H1 (cell line): ENCODE measurements around the gene DTX2. TPM values are rescaled to one million over a fixed set of nuclear protein-coding genes. Genes with fewer than 3 reads are reported as not detected.
"Not testable (repeated sequence)": the region's sequence is repeated elsewhere in the genome, so short reads cannot be mapped to it uniquely, and the experiment has no call there.

Experiments
- CTCF ChIA-PET: fragments of 300-600 bp; sonication (Branson Sonifier 250); formaldehyde crosslinking; loops from one replicate; lab custom pipeline; 2021; ENCODE audit not compliant: partially characterized antibody; lab: Charles Lee
- POLR2A ChIA-PET: fragments of 300-600 bp; sonication (Branson Sonifier 250); formaldehyde crosslinking; loops from one replicate; lab custom pipeline; 2021; ENCODE audit warnings: inconsistent platforms; ENCODE audit not compliant: partially characterized antibody; lab: Charles Lee
- DNase-seq, 2 experiments: peaks; one replicate each; pipeline versions ENCODE4 v3.0.0 to v3.0.0-alpha.2; 2010 to 2022; ENCODE audit warnings: low spot score in 2 of 2, low read depth in 1 of 2, mixed read lengths in 1 of 2
- FAIRE-seq: peaks from 2 replicates; lab custom pipeline; 2011; peaks lifted over from hg19 to GRCh38; lab: Jason Lieb, UNC
- H2AFZ ChIP-seq: 2 replicates; pipeline ENCODE4 v1.8.1; 2012; ENCODE audit warnings: low read length, inconsistent platforms
- H2AK5ac ChIP-seq: 2 replicates; pipeline ENCODE4 v1.6.1; 2013; ENCODE audit warnings: low read depth, low read length
- H2BK120ac ChIP-seq: replicated peaks from 2 replicates; pipeline ENCODE3; 2013; ENCODE audit warnings: low read depth, low read length, inconsistent platforms
- H2BK12ac ChIP-seq: 2 replicates; pipeline ENCODE4 v1.6.1; 2013; ENCODE audit warnings: low read depth, low read length
- H2BK15ac ChIP-seq: 2 replicates; pipeline ENCODE4 v1.6.1; 2013; ENCODE audit warnings: low read length
- H2BK20ac ChIP-seq: 2 replicates; pipeline ENCODE4 v1.6.1; 2013; ENCODE audit warnings: low read length
- H2BK5ac ChIP-seq: 2 replicates; pipeline ENCODE4 v1.6.1; 2013; ENCODE audit warnings: low read depth, low read length
- H3K14ac ChIP-seq: 2 replicates; pipeline ENCODE4 v1.6.1; 2013; ENCODE audit warnings: inconsistent platforms; ENCODE audit not compliant: insufficient read length
- H3K18ac ChIP-seq: 2 replicates; pipeline ENCODE4 v1.6.1; 2013; ENCODE audit warnings: low read length; ENCODE audit errors: extremely low read depth
- H3K23ac ChIP-seq: 2 replicates; pipeline ENCODE4 v1.6.1; 2013; ENCODE audit warnings: inconsistent platforms; ENCODE audit not compliant: insufficient read length
- H3K23me2 ChIP-seq: 2 replicates; pipeline ENCODE4 v1.6.1; 2013; ENCODE audit warnings: low read depth, low read length
- H3K27ac ChIP-seq: 2 replicates; pipeline ENCODE4 v1.6.1; 2011; ENCODE audit warnings: low read depth, low read length, inconsistent platforms
- H3K27me3 ChIP-seq, 4 experiments: replicated peaks in 1 of 4; 1 replicate in 1 of 4; 2 replicates in 3 of 4; pipeline versions ENCODE4 v1.6.1 to v1.8.1; 2011 to 2013; ENCODE audit warnings: low read length in 3 of 4, mild to moderate bottlenecking in 3 of 4, inconsistent platforms in 2 of 4, mixed read lengths in 2 of 4, moderate library complexity in 1 of 4; ENCODE audit not compliant: control insufficient read depth in 3 of 4, insufficient read depth in 3 of 4; ENCODE audit errors: extremely low read depth in 1 of 4
- H3K36me3 ChIP-seq, 4 experiments: 2 replicates each; pipeline versions ENCODE4 v1.6.1 to v1.8.1; 2011 to 2013; ENCODE audit warnings: mild to moderate bottlenecking in 4 of 4, low read length in 3 of 4, moderate library complexity in 2 of 4, control low read depth in 1 of 4, inconsistent platforms in 1 of 4; ENCODE audit not compliant: insufficient read depth in 4 of 4, control insufficient read depth in 2 of 4
- H3K4ac ChIP-seq: replicated peaks from 2 replicates; pipeline ENCODE3; 2013; ENCODE audit warnings: low read length, low read depth, mixed read lengths, inconsistent platforms; ENCODE audit not compliant: insufficient read length
- H3K4me1 ChIP-seq, 4 experiments: replicated peaks in 1 of 4; 1 replicate in 1 of 4; 2 replicates in 3 of 4; pipeline versions ENCODE4 v1.6.1 to v1.8.1; 2011 to 2013; ENCODE audit warnings: low read length in 3 of 4, inconsistent platforms in 2 of 4, mixed read lengths in 1 of 4; ENCODE audit not compliant: insufficient read depth in 4 of 4, control insufficient read depth in 3 of 4
- H3K4me2 ChIP-seq, 2 experiments: 2 replicates each; pipeline versions ENCODE4 v1.6.1 to v1.8.1; 2011 to 2013; ENCODE audit warnings: low read depth in 2 of 2, low read length in 2 of 2, control low read depth in 1 of 2, inconsistent platforms in 1 of 2, mild to moderate bottlenecking in 1 of 2; ENCODE audit not compliant: insufficient read depth in 1 of 2
- H3K4me3 ChIP-seq, 4 experiments: fragments of 200-600, 300-600 bp in 1 of 4; sonication (generic), shearing (Covaris generic), sonication (Bioruptor Twin) in 1 of 4; 2 replicates each; pipeline versions ENCODE4 v1.5.1 to v1.8.1; 2011 to 2016; ENCODE audit warnings: low read length in 4 of 4, low read depth in 3 of 4, control low read depth in 2 of 4, inconsistent platforms in 2 of 4, mild to moderate bottlenecking in 2 of 4, mixed read lengths in 1 of 4, moderate library complexity in 1 of 4; ENCODE audit not compliant: insufficient read depth in 2 of 4; ENCODE audit errors: extremely low read depth in 1 of 4
- H3K56ac ChIP-seq: replicated peaks from 2 replicates; pipeline ENCODE3; 2013; ENCODE audit warnings: low read depth, mild to moderate bottlenecking, mixed read lengths, low read length, inconsistent platforms; ENCODE audit not compliant: insufficient read length
- H3K79me1 ChIP-seq: 2 replicates; pipeline ENCODE4 v1.6.1; 2013; ENCODE audit warnings: low read depth, low read length, control low read depth
- H3K79me2 ChIP-seq, 2 experiments: 2 replicates each; pipeline versions ENCODE4 v1.6.1 to v1.8.1; 2012 to 2013; ENCODE audit warnings: low read length in 2 of 2, mild to moderate bottlenecking in 2 of 2, inconsistent platforms in 1 of 2; ENCODE audit not compliant: insufficient read depth in 2 of 2, control insufficient read depth in 1 of 2
- H3K9ac ChIP-seq, 4 experiments: replicated peaks in 1 of 4; 1 replicate in 1 of 4; 2 replicates in 3 of 4; pipeline versions ENCODE4 v1.6.1 to v1.8.1; 2011 to 2013; ENCODE audit warnings: low read depth in 3 of 4, low read length in 3 of 4, control low read depth in 2 of 4, mild to moderate bottlenecking in 2 of 4, moderate library complexity in 2 of 4, inconsistent platforms in 1 of 4; ENCODE audit errors: extremely low read depth in 1 of 4
- H3K9me3 ChIP-seq, 2 experiments: 2 replicates each; pipeline versions ENCODE4 v1.6.1 to v1.8.1; 2012 to 2013; ENCODE audit warnings: mild to moderate bottlenecking in 2 of 2, moderate library complexity in 2 of 2, control low read depth in 1 of 2, inconsistent platforms in 1 of 2, low read depth in 1 of 2, low read length in 1 of 2, mixed read lengths in 1 of 2; ENCODE audit not compliant: insufficient read depth in 2 of 2
- H4K20me1 ChIP-seq, 2 experiments: replicated peaks in 1 of 2; 2 replicates each; pipeline versions ENCODE3 to v1.8.1; 2011 to 2013; ENCODE audit warnings: inconsistent platforms in 2 of 2, low read length in 2 of 2, mild to moderate bottlenecking in 1 of 2; ENCODE audit not compliant: insufficient read depth in 2 of 2, control insufficient read depth in 1 of 2
- H4K5ac ChIP-seq: 2 replicates; pipeline ENCODE4 v1.6.1; 2013; ENCODE audit warnings: low read length, low read depth, mixed read lengths, inconsistent platforms; ENCODE audit not compliant: insufficient read length
- H4K8ac ChIP-seq: 2 replicates; pipeline ENCODE4 v1.8.0; 2013; ENCODE audit warnings: mild to moderate bottlenecking, moderate library complexity, low read length, inconsistent platforms; ENCODE audit not compliant: insufficient read depth; ENCODE audit errors: extremely low read depth
- H4K91ac ChIP-seq: replicated peaks from 2 replicates; pipeline ENCODE3; 2013; ENCODE audit warnings: low read length, mixed read lengths, inconsistent platforms; ENCODE audit not compliant: insufficient read length
- WGBS, 2 experiments: shearing (Covaris generic) in 1 of 2; methylation state at CpG; one replicate each; pipeline versions ENCODE4 v1.1.6 to v1.1.7; 2013 to 2015; ENCODE audit warnings: low lambda C conversion rate in 2 of 2, mixed read lengths in 2 of 2, inconsistent platforms in 1 of 2, low coverage in 1 of 2, missing lambda C conversion rate in 1 of 2; ENCODE audit not compliant: insufficient replicate concordance in 2 of 2, insufficient coverage in 1 of 2, insufficient read length in 1 of 2; ENCODE audit errors: extremely low coverage in 1 of 2, missing lambda C conversion rate in 1 of 2; 5-methylcytosine and 5-hydroxymethylcytosine counted together
- polyA plus RNA-seq, 7 experiments: library from polyadenylated mRNA; depleted of rRNA in 3 of 7; stranded (reverse) in 5 of 7; unstranded in 2 of 7; fragments of >200 nt in 5 of 7; fragments of 200-250 nt in 2 of 7; gene quantifications; 1 replicate in 5 of 7; 2 replicates in 1 of 7; 4 replicates in 1 of 7; pipeline versions ENCODE4 v1.2.1 to v1.2.3, GENCODE V29; 2011 to 2013; ENCODE audit warnings: missing spikeins in 2 of 7, mixed read lengths in 2 of 7
- total RNA-seq: library from RNA; stranded (reverse); fragmentation: NEBNext Ultra II Directional; extraction: Animal tissue kit (Norgen Biotek cat#: 25700); gene quantifications from 2 replicates; pipeline ENCODE4 v1.2.1, GENCODE V29; 2021

Gene DTX2
- total and polyA plus RNA-seq, 2 of the 8 experiments (the other 6 are each of a cell fraction or from before 2014, with no cell fraction given): 37.4 to 59.1 TPM

DNA sequence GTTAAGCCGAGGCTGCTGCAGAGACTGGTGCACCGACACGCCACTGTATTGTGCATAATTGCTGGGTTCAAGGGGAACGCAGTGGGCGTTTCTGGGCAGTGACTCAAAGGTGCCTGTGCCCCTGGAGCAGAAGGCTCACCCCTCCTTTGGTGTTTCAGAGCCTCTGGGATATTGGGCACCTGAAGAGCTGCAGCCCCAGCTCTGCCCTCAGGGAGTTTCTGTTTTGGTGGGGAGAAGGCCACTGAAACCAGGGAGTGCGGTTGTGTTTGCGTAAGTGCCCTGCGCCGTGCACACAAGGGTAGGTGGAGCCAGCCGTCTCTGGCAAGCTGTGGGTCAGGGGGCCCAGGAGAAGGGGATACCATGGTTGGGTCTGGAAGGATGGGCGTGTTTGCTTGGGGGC is 14.8 kb downstream of the DTX2 start:
- H3K23ac ChIP-seq, H3K4me2 ChIP-seq, H3K4me1 ChIP-seq, H4K20me1 ChIP-seq, H3K14ac ChIP-seq, DNase-seq, H2BK5ac ChIP-seq, H3K4me3 ChIP-seq, H2AFZ ChIP-seq, CTCF ChIA-PET, POLR2A ChIA-PET, H3K27ac ChIP-seq, H2BK12ac ChIP-seq, H4K91ac ChIP-seq, H3K79me2 ChIP-seq, H3K79me1 ChIP-seq, H3K9me3 ChIP-seq, H3K36me3 ChIP-seq, H3K27me3 ChIP-seq, H2BK15ac ChIP-seq, H3K9ac ChIP-seq, FAIRE-seq, H3K4ac ChIP-seq, H3K18ac ChIP-seq, H2BK20ac ChIP-seq, H4K5ac ChIP-seq, H4K8ac ChIP-seq, H3K56ac ChIP-seq, H2BK120ac ChIP-seq, H2AK5ac ChIP-seq, H3K23me2 ChIP-seq: not testable (repeated sequence)
- WGBS, 2 experiments: 94% methylated on average over 2 of the region's 11 CpGs; no CpG with 5 or more reads in 1 of the 2 experiments

DNA sequence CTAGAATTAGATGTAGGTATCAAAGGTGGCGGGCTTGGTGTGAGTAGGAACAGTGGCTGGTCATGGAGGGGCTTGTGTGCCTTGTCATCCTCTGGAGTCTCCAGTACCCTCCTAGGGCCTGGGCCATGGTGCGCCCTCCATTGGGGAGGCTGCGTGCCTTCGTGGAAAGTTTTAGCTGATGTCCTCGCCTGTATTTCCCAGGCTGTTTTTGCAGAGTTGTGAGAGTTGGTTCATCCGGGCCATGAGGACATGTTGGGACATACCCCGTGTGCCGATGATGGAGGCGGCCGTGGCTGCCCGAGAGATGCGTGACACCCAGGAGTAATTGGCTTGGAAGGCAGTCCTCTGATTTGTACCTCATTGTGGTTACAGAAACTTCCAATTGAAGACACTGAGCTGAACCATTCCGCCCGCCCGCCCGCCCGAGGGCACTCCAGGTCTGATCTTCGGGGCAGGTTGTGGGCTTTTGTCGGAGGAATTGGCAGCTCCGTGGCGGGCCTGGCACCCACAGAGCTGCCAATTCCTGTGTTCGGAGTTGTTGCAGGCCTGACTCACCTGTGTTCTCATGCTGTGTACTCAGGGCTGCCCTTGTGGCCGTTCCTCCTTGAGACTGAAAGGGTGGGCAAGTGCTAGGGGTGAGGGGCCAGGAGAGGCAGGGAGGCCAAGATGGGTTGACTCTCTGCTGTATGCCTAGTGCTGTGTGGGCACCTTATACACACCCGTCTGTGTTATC is 15.4 kb downstream of the DTX2 start:
- H4K8ac ChIP-seq, H3K23me2 ChIP-seq, H3K4me3 ChIP-seq, H3K27me3 ChIP-seq, H3K36me3 ChIP-seq, H2BK15ac ChIP-seq, H3K4me2 ChIP-seq, H3K9ac ChIP-seq, H4K5ac ChIP-seq, H2BK20ac ChIP-seq, POLR2A ChIA-PET, H3K4me1 ChIP-seq, FAIRE-seq, H2AK5ac ChIP-seq, H3K14ac ChIP-seq, H2BK12ac ChIP-seq, H3K9me3 ChIP-seq, H2AFZ ChIP-seq, H3K23ac ChIP-seq, H3K79me2 ChIP-seq, CTCF ChIA-PET, DNase-seq, H2BK120ac ChIP-seq, H3K79me1 ChIP-seq, H3K27ac ChIP-seq, H3K4ac ChIP-seq, H4K91ac ChIP-seq, H3K56ac ChIP-seq, H3K18ac ChIP-seq, H2BK5ac ChIP-seq, H4K20me1 ChIP-seq: not testable (repeated sequence)
- 95% methylated on average over 15 of the region's 24 CpGs; no CpG with 5 or more reads in 1 of the 2 experiments for WGBS, 2 experiments
